Measurements from ENCODE around the gene G6PC2. TPM values are rescaled to one million over a fixed set of nuclear protein-coding genes. Genes with fewer than 3 reads are reported as not detected.

The G6PC2 gene
- total and polyA plus RNA-seq, 7 donors: 0.06 to 0.60 TPM; not detected in 5

- H3K36me3 ChIP-seq: no peaks in the 10 kb centered on the region
- DNase-seq: no peak
- H3K27me3 ChIP-seq: no peaks in the 10 kb centered on the region
- 89 to 90% methylated on average over 1 of the region's 1 CpG for WGBS, 2 donors
- TF ChIP-seq POLR2AphosphoS5 (IDR thresholded peaks at IDR 0.05) (no peak), CTCF (IDR thresholded peaks at IDR 0.05) (no peak), POLR2A (IDR thresholded peaks at IDR 0.05) (no peak), EP300 (IDR thresholded peaks at IDR 0.05) (no peak)
- no peak overlapping the region for H3K4me3 ChIP-seq
- no peak overlapping the region for H3K27ac ChIP-seq
- intact Hi-C loops (cut with DNase I): no loop called here
- no peaks in the 10 kb centered on the region for H3K9me3 ChIP-seq
- peaks cover 0 to 7% (median 3%) of the 10 kb centered on the region in 4 donors for H3K4me1 ChIP-seq
Observed at GRCh38 chr2:168894101-168894500, 7.0 kb upstream of the G6PC2 start.

- no peaks in the 10 kb centered on the region for H3K27me3 ChIP-seq
- peaks cover 0 to 6% (median 2%) of the 10 kb centered on the region in 4 donors for H3K4me1 ChIP-seq
- H3K4me3 ChIP-seq: no peak overlapping the region
- intact Hi-C loops (cut with DNase I): no loop called here
- no peak for DNase-seq
- H3K27ac ChIP-seq: no peak overlapping the region
- no peaks in the 10 kb centered on the region for H3K36me3 ChIP-seq
- no peaks in the 10 kb centered on the region for H3K9me3 ChIP-seq
- TF ChIP-seq CTCF (IDR thresholded peaks at IDR 0.05): no peak
Observed at GRCh38 chr2:168894720-168895119, 6.4 kb upstream of the G6PC2 start.

- H3K9me3 ChIP-seq: no peaks in the 10 kb centered on the region
- TF ChIP-seq CTCF (IDR thresholded peaks at IDR 0.05) (no peak), POLR2AphosphoS5 (IDR thresholded peaks at IDR 0.05) (no peak), EP300 (IDR thresholded peaks at IDR 0.05) (no peak), POLR2A (IDR thresholded peaks at IDR 0.05) (no peak)
Observed at GRCh38 chr2:168895771-168896170, 5.3 kb upstream of the G6PC2 start.

GRCh38 chr2:168896783-168897182 is 4.3 kb upstream of the G6PC2 start:
- intact Hi-C loops (cut with DNase I): no loop called here
- DNase-seq: no peak
- TF ChIP-seq EP300 (IDR thresholded peaks at IDR 0.05) (no peak), CTCF (IDR thresholded peaks at IDR 0.05) (no peak), POLR2A (IDR thresholded peaks at IDR 0.05) (no peak), POLR2AphosphoS5 (IDR thresholded peaks at IDR 0.05) (no peak)
- H3K4me3 ChIP-seq: no peak overlapping the region
- no peaks in the 10 kb centered on the region for H3K36me3 ChIP-seq
- no peak overlapping the region for H3K27ac ChIP-seq
- no peaks in the 10 kb centered on the region for H3K27me3 ChIP-seq
- no peaks in the 10 kb centered on the region for H3K4me1 ChIP-seq
- 68 to 75% methylated on average over 4 of the region's 4 CpGs for WGBS, 2 donors
- no peaks in the 10 kb centered on the region for H3K9me3 ChIP-seq

More at GRCh38 chr2:168895771-168896170, 5.3 kb upstream of the G6PC2 start:
- no peak for DNase-seq
- H3K36me3 ChIP-seq: no peaks in the 10 kb centered on the region
- H3K4me1 ChIP-seq: no peaks in the 10 kb centered on the region
- no peaks in the 10 kb centered on the region for H3K27me3 ChIP-seq
- H3K27ac ChIP-seq: no peak overlapping the region
- H3K4me3 ChIP-seq: no peak overlapping the region
- intact Hi-C loops (cut with DNase I): no loop called here

- Histone ChIP-seq H3K4me3 (no peak overlapping the region), H3K9me3 (no peaks in the 10 kb centered on the region), H3K36me3 (no peaks in the 10 kb centered on the region), H3K27me3 (no peaks in the 10 kb centered on the region), H3K27ac (no peak overlapping the region), H3K4me1 (no peaks in the 10 kb centered on the region)
- no peak for TF ChIP-seq EP300 (IDR thresholded peaks at IDR 0.05)
- TF ChIP-seq POLR2A (IDR thresholded peaks at IDR 0.05): no peak
- no peak for TF ChIP-seq CTCF (IDR thresholded peaks at IDR 0.05)
- TF ChIP-seq POLR2AphosphoS5 (IDR thresholded peaks at IDR 0.05): no peak
- 46 to 81% methylated on average over 1 of the region's 1 CpG for WGBS, 2 donors
- DNase-seq: no peak
- intact Hi-C loops (cut with DNase I): no loop called here
Observed at GRCh38 chr2:168897449-168897848, 3.6 kb upstream of the G6PC2 start.

Data from sigmoid colon (tissue), 7 donors.